Chondrocyte (in vitro differentiated cells): ENCODE data around the gene L3MBTL1. TPM values are rescaled to one million over a fixed set of nuclear protein-coding genes. Genes with fewer than 3 reads are reported as not detected.

ENCODE experiments used
- DNase-seq: peaks from one replicate; pipeline ENCODE4 v3.0.0; 2021; ENCODE audit warnings: mixed read lengths, low spot score
- H3K27ac Mint-ChIP-seq: one replicate; pipeline ENCODE4 v1.8.0; 2021; ENCODE audit warnings: mild to moderate bottlenecking, moderate library complexity, mixed read lengths; ENCODE audit not compliant: unreplicated experiment
- H3K27me3 Mint-ChIP-seq: 2 replicates; pipeline ENCODE4 v1.8.0; 2021; ENCODE audit warnings: low read depth, mixed read lengths
- H3K36me3 Mint-ChIP-seq: 2 replicates; pipeline ENCODE4 v1.8.0; 2021; ENCODE audit warnings: low read depth, mixed read lengths
- H3K4me1 Mint-ChIP-seq: 2 replicates; pipeline ENCODE4 v1.8.0; 2021; ENCODE audit warnings: low read depth, mild to moderate bottlenecking, mixed read lengths
- H3K4me3 Mint-ChIP-seq: one replicate; pipeline ENCODE4 v1.8.0; 2021; ENCODE audit warnings: mild to moderate bottlenecking, moderate library complexity, mixed read lengths; ENCODE audit not compliant: unreplicated experiment
- H3K9me3 Mint-ChIP-seq: 2 replicates; pipeline ENCODE4 v1.8.0; 2021; ENCODE audit warnings: low read depth, mixed read lengths
- CTCF ChIP-seq: fragments of 200-600 bp; sonication (generic); IDR thresholded peaks from 2 replicates; pipeline ENCODE4 v1.5.0; 2021; ENCODE audit warnings: antibody characterized with exemption, mild to moderate bottlenecking, moderate library complexity
- total RNA-seq: library from RNA; stranded (reverse); gene quantifications from 3 replicates; pipeline ENCODE4 v1.2.1, GENCODE V29; 2021

The L3MBTL1 gene
- total RNA-seq, 1 donor from 2014 or later, result 11.2 TPM

DNA sequence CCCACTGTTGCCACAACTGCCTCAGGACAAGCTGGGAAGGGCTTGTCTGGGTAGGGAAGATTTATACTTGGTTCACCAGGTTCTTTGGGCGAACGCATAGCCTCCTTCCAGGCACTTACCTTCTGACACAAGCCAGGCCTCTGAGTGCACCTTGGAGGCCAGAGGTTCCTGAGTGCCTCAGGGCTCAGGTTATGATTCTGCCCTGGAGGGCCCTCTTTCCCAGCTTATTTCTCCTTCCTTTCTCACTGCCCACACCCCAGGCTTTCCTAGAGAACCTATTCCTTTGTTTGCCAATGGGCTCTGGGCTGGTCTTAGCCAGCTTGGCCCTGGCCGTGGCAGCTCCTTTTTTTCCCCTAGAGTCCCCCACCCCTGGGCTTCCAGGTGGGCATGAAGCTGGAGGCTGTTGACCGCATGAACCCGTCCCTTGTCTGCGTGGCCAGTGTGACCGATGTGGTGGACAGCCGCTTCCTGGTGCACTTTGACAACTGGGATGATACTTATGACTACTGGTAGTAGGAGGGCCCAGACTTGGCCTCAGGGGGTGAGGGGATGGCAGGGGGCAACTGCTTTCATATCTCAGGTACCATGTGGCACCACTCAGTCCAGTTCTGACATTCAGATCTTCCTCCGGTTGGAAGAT is 25.0 kb downstream of the L3MBTL1 start:
- Mint-ChIP-seq H3K9me3 (no peaks in the 10 kb centered on the region), H3K36me3 (peaks cover 4% of the 10 kb centered on the region), H3K27me3 (no peaks in the 10 kb centered on the region), H3K4me3 (no peak overlapping the region), H3K27ac (no peak overlapping the region), H3K4me1 (no peaks in the 10 kb centered on the region)
- peak; percentile 55 for DNase-seq
- TF ChIP-seq CTCF, result no peak

DNA sequence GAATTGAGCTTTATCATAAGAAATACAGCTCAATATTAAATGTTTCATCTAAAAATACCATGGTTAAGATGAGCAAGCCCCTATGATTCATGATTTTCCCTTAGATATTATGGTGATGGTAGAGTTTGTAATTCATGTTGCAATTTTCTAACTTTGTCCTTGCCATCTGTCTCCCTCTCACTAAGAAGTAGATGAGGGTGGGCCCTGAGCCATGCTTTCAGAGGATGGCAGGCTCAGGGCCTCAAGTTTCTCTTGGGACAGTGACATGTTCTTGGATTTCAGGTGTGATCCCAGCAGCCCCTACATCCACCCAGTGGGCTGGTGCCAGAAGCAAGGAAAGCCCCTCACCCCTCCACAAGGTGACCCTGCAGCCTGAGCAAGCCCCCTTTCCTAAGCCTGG is 25.6 kb downstream of the L3MBTL1 start:
- Mint-ChIP-seq H3K27ac (no peak overlapping the region), H3K4me1 (no peaks in the 10 kb centered on the region), H3K4me3 (no peak overlapping the region), H3K9me3 (no peaks in the 10 kb centered on the region), H3K36me3 (peaks cover 4% of the 10 kb centered on the region), H3K27me3 (no peaks in the 10 kb centered on the region)
- TF ChIP-seq CTCF, result no peak
- peak; percentile 20 for DNase-seq

DNA sequence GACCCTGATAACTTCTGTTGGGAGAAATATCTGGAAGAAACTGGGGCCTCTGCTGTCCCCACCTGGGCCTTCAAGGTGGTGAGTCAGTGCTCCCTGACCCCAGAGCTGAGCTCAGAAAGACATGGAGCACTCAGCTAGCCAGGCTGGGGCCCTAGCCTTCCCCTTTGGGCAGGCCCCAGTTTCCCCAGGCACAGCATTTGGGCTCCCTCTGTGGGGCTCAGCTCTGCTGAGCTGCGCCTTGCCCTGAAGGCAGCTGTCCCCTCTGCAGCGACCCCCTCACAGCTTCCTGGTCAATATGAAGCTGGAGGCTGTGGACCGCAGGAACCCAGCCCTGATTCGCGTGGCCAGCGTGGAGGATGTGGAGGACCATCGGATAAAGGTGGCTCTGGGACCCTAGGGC is 26.5 kb downstream of the L3MBTL1 start:
- no peak for TF ChIP-seq CTCF
- H3K27ac Mint-ChIP-seq, result no peak overlapping the region
- no peaks in the 10 kb centered on the region for H3K9me3 Mint-ChIP-seq
- H3K4me1 Mint-ChIP-seq, result no peaks in the 10 kb centered on the region
- H3K27me3 Mint-ChIP-seq, result no peaks in the 10 kb centered on the region
- H3K4me3 Mint-ChIP-seq, result no peak overlapping the region
- peak; percentile 82 for DNase-seq
- peaks cover 4% of the 10 kb centered on the region for H3K36me3 Mint-ChIP-seq

DNA sequence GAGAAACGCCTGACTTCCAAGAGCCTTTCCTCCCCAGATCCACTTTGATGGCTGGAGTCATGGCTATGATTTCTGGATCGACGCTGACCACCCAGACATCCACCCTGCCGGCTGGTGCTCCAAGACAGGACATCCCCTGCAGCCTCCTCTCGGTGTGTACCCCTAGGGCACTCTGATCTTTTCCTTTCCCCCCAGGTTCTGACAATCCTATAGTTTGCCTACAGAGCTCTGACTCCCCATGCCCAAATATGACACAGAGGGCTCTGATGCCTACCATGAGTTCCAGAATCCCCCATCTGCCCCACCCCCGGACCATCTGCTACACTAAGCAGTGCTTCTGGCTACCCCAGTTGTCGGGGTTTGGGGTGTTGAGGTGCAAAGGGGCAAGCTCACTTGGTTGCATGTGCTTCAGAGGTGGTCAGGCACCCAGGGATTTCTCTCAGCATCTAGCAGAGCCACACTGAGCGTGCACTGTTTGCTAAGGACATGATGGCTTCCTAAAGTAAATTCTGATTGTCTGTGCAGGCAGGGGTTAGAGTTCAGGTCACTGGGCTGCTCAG is 27.4 kb downstream of the L3MBTL1 start:
- DNase-seq, result peak; percentile 43
- no peaks in the 10 kb centered on the region for H3K27me3 Mint-ChIP-seq
- no peaks in the 10 kb centered on the region for H3K4me1 Mint-ChIP-seq

More for the DNA sequence above, 27.4 kb downstream of the L3MBTL1 start:
- H3K4me3 Mint-ChIP-seq, result no peak overlapping the region
- H3K36me3 Mint-ChIP-seq, result peaks cover 4% of the 10 kb centered on the region
- TF ChIP-seq CTCF, result no peak
- H3K27ac Mint-ChIP-seq, result no peak overlapping the region
- no peaks in the 10 kb centered on the region for H3K9me3 Mint-ChIP-seq
